GM18499 (cell line): ENCODE measurements around the gene LAMP5.

Experiments used
- ATAC-seq: cut with Tn5 transposase; IDR thresholded peaks from one replicate; pipeline ENCODE4 v1.9.1; 2021; ENCODE audit warnings: moderate number of reproducible peaks; ENCODE audit not compliant: insufficient read depth, unreplicated experiment

The LAMP5 gene

DNA sequence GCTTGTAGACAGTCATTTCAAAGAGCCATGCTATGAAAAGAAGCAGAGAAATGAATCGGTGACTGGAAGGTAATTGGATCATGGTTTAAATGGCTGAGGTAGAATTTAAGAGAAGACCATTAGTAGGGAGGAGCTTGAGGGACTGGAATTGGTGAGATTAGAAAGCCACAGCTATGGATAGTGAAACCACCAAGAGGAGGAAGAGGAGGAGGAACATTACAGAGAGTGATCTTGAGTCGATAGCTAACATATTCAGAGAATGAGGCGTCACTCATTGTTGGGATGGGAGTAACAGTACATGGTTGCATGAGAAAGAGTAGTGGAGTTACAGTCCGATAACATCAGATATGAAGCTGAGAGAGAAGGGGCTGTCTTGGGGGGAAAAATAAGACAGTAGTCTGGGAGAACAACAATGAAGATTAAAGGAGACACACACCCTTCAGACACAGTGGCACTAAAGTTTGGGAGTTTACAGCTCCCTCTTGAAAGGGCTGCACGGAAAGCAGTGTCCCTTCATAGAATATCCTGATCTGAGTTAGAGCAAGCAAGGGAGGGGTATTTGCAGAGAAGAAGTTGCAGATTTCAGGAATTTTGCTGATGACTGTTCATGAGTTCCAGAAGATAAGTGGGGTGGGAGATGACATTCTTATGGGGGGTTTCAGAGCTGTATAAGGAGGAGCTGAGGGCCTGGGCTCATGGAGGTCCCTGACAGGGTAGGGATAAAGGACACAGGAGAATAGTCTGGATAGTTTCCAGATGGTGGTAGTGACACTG, 15.1 kb upstream of the LAMP5 start:
- ATAC-seq = no peak

DNA sequence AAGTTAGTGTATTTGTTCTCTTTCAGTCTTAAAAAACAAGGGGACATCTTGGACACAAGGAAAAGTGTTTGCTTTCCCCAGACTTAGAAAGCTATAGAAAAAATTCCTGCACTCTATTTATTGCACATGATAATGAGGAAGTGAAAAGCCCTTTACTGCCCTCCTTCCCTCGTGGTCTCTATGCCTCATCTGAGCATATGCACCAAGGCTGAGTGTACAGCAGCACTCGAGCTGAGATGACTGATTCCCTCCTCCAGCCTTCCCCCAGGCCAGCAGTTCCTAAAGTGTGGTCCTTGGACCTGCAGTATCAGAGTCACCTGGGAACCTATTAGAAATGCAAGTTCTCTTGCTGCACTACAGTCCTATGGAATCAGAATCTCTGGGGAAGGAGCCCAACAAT, 14.3 kb upstream of the LAMP5 start:
- no peak for ATAC-seq

DNA sequence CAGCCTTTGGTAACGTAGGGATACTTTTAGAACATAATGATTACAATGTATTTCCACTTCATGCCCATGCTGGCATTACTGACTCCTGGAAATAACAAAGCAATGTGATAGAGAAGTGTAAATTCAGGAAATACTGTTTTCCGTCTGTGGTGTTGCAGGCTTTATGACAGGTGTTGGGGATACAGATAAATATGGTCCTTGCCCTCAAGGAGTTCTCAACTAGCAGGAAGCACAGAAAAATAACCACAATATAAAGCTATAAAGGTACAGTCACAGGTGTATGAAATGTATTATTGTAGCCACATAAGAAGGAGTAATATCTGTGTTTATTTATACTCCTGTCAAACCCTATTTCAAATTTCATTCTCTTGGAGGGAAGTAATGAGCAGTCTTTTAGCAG, 12.9 kb upstream of the LAMP5 start:
- no peak for ATAC-seq

DNA sequence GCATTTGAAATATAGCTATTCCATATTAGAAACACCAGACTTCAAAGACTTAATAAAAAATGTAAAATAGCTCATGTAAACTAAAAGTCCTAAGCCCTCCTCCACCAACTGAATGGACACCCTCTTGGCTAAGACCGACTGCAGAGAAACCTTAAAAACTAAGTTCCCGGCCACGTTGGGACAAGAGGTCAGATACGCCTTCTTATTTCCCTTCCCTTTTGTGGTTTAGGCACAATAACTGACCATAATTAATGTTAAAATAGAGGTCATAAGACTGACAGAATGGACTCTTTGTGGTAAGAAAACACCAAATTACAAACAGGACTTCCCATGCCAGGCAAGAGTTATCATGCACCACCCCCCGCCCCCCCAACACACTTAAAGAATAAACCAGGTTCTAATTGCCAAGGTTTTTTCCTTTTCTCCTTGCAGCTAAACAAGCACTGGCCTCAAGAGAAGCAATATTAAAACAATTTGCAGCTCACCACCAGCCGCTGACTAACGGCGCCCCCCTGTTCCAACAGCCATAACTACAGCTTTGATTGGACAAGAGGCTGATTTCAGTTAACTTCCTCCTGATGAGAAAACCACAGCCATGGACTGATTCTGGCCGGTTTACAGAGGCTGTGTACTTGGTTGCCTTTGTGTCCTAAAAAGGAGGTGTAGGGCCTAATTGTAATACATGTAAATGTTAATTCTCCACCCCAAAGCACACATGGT, 10.7 kb upstream of the LAMP5 start:
- ATAC-seq = no peak

DNA sequence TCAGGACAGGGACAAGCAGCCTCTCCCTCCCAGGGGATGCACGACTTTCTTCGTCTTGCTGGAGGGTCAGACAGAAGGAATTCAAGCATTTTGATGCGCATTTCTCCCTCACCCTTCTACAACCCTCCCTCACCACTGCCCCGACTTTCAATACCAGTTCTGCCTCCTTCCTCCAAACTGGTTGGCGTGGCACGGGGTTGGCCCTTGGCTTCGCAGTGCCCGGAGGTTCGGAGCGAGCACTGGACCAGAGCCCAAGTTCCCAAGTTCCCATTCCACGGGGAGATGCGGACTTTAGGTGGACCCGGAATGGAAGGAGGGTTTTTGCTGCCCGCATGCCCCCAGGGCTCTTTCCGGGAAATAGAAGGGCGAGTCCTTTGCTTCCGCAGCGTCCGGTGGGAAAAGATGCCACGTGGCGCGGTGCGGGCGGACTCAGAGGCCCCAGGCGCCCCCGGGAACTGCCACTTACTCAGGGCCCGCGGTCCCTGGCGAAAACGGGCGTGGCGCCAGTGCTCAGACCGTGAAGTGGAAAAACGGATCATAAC, 8.0 kb upstream of the LAMP5 start:
- no peak for ATAC-seq

DNA sequence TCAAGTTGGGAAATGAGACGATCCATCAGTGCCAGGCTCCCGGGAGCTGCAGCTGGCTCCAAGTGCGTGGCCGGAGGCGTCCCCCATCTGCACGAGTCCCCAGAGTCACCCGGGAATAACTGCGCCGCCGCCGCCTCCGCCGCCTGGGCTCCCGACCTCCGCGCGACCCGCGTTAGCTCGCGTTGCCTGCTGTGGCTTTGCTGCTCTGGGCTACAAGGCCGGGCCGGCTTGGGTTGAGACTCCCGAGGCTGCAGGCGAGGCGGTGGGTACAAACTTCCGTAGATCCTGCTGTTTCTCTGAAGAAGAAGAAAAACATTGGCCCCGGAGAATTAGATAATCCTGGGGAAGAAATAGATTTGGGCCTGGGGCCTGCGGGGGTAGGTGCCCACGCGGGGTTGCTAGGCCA, 7.4 kb upstream of the LAMP5 start:
- ATAC-seq = no peak

DNA sequence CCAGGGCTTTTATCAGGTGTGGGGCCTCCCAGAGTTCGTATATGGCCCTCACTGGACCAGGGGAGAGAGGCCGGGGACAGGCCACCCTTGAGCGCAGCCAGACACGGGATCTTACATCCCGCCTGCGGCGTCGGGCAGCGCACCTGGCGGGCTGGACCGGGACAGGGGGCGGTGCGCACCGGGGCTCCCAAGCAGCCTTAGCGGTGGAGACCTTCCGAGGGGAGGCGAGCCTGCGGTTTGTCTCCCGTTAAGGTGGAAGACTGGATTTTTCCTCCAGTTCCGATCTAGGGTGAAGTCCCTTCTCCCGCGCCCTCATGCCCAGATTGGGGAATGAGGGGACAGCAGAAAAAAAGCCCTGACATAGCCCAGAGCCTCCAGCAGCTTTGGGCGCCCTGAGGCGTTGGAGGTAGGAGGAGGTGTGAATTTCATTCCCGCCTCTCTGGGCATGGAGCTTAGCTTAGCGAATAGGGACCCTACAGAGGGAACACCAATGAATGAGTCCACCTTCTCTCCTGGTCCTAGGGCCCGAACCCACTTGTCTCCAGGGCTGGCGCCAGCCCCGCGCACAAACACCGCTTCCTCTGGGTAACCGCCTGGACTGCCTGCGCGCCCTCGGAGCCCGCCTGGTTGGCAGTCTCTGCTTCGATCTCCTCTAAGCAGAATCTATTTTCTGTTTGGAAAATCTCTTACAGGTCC, 6.7 kb upstream of the LAMP5 start:
- ATAC-seq = no peak

DNA sequence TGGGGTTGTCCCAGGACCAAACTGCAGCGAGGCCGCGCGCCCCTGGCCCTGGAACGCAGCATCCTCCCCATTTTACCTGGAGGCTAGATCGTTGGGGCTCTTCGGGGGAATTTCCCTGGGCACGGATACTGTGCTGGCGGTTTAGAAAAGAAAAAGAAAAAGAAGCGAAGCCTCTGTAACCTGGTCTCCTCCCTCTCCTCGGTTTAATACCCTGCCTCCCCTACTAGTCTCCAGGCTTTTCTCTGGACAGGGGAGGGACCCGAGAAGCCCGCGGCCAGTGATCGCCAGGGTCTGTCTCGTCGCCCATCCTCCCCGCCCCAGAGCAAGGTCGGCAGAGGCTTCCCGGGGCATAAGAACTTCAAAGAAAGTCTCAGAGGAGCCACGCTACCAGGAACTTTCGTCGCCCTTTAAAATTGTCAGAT, 6.1 kb upstream of the LAMP5 start:
- ATAC-seq = no peak

DNA sequence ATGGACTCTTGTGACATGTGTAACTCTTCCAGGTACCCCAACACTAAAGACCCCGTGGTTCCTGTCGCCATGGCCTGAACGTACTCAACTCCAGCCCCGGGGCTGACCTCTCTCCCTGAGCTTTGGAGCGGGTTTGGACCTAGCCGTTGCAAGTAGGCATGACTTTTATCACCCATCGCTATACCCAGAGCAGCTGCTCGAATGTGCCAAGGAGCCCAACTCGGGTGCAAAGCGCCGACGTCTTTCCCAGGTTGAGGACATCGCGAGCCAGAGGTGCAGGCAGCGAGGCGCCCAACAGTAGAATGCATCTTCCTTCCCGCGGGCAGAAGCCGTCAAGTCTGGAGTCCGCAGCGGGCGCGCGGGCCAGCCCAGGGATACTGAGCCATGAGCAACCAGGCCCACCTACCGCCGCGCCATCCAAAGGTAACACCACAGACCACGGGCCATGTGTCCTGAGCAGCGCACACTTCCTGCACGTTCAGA, 5.7 kb upstream of the LAMP5 start:
- no peak for ATAC-seq

DNA sequence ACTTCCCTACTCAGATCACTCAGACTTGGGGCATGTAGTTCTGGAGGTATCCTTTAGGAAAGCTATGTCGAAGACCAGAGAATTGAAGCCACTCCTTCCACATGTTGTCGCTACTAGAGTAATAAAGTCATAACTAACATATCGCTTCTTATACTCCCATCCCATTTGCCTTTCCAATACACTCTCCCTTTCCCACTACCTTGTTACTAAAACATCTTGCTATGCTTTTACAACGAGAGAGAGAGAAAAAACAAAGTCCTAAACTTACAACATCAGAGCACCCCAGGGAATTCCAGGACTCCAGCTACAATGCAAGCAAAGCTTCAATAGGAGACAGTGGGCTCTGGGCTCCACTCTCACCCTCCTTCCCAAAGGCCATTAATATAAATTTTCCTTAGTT, 5.1 kb upstream of the LAMP5 start:
- no peak for ATAC-seq

DNA sequence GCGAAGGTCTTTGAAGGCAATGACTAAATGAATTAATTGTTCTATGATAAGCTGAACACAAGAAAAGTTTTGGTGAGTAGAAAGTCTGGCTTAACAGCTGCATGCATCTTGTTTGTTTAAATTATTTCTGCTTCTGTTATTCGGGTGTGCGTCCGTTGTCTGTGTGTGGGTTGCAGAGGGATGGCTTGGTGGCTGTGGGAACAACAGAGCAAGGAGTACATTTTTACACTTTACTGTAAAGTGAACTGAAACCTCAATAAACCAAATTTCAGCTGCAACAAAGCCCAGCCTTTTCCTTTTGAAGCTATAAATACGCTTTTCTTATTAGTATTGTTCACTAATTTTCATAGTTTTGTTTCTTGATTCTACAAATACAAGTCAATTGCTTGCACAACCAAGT, 3.5 kb upstream of the LAMP5 start:
- no peak for ATAC-seq

DNA sequence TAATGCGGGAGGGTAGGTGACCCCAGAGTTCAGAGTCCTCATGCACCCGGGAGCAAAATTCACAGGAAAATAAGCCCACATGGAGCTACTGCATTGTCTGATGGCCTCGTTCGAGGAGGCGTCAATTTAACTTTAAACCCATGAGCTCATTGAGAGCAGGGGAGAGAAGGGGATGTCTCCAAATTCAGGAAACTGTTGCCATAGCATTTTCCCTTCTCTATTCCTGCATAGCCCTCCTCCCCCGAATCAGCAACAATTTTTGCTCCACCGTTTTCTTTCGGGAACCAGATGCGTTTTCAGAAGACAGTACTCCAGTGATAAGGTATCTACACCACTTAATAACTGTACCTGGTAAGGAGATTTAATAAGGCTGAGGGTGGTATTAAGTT, 324 bp upstream of the LAMP5 start:
- no peak for ATAC-seq

DNA sequence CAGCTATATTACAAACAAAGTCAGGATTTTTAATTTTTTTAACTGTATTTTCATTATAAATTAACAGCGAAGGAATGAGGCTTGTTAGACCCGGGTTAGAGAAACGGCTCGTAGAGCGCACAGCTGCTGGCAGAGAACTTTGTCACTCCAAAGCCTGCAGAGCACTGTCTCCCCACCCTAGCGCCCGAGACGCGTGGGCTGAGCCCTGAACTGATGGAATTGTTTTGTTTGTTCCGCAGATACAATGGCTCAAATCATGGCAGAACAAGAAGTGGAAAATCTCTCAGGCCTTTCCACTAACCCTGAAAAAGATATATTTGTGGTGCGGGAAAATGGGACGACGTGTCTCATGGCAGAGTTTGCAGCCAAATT, 810 bp downstream of the LAMP5 start:
- no peak for ATAC-seq

DNA sequence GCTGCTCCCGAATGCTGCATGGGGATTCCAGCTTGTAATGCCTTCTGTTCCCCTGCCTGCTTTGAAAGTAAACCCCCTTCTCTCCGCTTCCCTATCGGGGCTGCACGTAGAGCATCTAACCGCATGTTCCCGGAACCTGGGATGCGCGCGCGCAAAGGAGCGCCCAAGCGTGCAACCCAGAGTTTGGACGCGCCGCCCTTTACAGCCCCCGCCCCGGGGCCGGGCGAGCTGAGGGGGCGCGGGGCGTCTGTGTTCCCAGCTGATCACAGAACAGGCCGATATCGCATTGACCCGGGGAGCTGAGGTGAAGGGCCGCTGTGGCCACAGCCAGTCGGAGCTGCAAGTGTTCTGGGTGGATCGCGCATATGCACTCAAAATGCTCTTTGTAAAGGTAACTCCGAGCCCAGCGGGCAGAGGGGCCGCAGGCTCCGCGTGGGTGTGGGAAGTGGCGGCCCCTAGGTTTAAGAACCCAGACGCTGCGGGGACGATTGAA, 1.4 kb downstream of the LAMP5 start:
- ATAC-seq = no peak

DNA sequence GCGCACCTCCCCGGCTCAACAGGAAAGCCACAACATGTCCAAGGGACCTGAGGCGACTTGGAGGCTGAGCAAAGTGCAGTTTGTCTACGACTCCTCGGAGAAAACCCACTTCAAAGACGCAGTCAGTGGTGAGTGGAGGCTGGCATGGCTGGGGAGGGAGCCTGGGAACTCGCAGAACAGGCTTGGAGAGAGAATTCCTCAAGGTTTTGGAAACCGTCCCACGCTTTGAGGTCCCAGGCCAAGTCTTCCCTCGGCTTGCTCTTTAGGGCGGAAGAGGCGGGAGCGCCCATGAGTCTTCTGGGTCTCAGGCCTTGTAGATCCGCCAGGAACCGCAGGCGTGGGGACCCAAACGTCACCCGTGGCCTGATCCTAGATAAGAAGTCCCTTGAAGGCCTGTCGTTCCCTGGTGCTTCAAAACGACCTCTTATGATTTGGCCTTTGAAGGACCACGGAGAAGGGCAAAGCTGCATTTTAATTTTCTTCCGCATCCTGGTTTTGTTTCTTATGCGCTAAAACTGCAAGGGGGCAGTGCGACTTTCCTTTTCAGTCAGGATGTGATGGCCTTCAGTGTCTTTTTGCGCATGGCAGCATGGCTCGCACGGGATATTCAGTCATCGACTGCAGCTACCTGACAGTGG, 2.0 kb downstream of the LAMP5 start:
- no peak for ATAC-seq

DNA sequence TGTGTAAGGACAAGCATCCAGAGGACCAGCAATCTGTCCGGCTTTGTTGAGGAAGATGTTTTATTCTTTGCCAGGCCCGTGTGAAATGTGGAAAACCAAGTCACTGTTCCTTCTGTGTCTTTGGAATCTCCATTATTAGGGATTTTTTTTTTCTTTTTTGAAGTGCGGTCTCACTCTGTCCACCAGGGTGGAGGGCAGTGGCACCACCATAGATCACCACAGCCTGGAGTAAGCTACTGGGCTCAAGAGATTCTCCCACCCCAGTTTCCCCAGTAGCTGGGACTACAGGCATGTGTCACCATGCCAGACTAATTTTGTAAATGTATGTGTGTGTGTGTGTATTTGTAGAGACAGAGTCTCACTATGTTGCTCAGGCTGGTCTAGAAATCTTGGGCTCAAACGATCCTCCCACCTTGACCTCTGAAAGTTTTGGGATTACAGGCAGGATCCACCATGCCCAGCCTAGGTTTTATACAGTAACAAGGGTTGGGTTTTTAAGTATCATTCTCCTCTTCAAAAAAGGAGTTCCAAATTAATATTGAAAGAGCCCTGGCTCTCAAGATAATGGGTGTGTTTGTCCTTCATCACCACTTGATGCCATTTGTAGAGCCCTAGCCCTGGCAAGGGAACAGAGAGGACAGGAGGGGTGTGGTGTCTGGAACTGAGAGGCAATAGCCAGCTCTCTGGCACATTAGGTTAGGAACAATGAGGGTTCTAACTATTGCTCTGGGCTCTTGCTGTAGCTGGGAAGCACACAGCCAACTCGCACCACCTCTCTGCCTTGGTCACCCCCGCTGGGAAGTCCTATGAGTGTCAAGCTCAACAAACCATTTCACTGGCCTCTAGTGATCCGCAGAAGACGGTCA, 3.1 kb downstream of the LAMP5 start:
- ATAC-seq = no peak

DNA sequence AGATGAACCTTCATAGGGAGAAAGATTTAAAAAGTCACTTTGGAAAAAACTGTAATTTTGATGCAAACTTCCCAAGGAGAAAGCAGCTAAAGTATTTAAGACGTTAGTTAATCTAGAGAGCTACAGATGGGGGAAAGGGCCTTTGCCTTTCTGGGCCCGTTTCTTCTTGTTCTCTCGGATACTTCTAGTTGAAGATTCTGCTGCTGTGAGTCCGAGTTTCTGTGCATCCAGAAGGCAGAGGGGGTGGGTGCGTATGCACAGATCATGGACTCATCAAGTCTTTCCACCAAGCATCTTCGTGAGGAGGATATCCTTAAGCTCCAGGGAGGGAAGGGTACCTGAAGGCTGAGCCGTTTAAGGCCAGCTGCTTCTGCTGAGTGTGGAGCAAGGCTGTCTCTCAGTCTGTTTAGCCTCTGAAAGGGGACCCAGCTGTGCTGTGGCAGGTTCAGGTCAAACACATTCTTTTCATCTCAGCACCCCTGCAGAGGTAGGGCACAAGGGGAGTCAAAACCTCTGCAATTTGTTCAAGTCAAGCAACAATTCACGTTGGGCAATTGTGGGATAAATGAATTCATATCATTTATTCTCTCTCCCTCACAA, 4.3 kb downstream of the LAMP5 start:
- ATAC-seq = no peak

DNA sequence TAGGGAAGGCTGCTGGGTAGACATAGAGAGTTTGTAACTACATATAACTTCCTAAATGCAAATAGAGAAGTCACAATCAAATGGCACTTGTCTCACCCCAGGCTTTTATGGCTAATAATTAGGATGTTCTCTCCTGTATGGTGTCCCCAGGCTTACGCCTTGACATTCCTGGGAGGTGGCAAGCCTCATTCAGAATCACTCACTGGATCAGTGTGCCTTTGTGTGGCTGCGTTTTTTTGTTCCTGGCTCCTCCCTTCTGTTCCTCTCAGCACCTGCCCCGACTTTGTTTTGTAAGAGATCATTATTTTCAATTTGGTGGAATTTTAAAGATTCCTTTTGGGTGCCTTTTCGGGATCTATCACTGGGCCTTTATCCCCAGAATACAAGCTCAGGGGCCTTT, 5.7 kb downstream of the LAMP5 start:
- no peak for ATAC-seq

DNA sequence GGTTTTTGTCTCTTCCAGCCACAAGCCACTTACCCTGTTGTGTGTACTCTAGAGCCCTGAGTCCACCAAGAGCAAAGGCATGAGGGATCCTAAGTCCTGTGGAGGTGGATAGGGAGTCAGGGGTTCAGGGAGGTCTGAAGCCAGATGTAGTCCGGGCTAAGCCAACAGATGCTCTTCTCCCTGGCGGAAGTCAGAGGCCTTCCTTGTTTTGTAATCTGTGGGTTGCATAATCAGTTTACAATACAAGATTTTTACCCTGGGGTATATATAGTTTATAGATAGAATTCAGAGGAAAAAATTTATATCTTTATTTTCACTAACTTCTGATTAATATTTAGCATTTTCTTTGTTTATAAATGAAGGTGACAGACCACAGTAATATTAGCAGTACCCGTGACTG, 9.2 kb downstream of the LAMP5 start:
- ATAC-seq = no peak
